Mucosa of gallbladder (tissue), 1 donor: ENCODE results near the gene TSC1. TPM values are rescaled to one million over a fixed set of nuclear protein-coding genes. Genes with fewer than 3 reads are reported as not detected.

Experiments used
- DNase-seq: peaks from one replicate; pipeline ENCODE4 v3.0.0-alpha.2; 2020; ENCODE audit warnings: low spot score
- total RNA-seq: library from RNA; stranded (reverse); gene quantifications from one replicate; pipeline ENCODE4 v1.2.1, GENCODE V29; 2021
- donor health status: DM: no; HTN: no; CAD: no.

TSC1 gene
- total RNA-seq, 1 donor from 2014 or later, result 54.0 TPM

- DNase-seq, result no peak
These were observed 6.9 kb downstream of the TSC1 start for GRCh38 chr9:132937463-132937901.

GRCh38 chr9:132935026-132935425 lies 9.4 kb downstream of the TSC1 start:
- no peak for DNase-seq

DNA sequence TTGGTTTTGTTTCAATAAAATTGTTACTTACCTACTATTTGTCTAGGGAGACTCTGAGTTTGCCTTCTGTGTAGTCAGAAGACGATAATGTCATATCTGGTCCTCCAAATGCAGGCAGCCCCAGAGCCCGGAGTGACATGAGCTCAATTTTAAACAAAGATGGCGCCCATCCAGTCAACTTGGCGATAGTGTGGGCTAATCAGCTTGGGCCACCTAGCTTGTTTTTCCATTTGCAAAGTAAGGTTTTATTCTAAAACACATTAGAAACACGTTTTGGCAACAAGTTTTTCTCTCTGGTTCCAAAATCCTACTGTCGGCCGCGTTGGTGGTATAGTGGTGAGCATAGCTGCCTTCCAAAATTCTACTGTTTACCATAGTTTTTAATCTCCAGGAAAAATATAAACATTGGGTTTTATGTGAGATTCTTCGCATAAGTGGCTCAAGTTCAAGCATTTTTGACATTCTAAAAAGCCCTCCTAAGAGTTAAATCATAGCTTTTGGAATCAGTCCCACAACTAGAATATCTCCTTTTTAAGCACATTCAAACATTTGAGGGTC lies 13.2 kb downstream of the TSC1 start:
- no peak for DNase-seq

- DNase-seq, result no peak
These were observed 16.7 kb downstream of the TSC1 start for GRCh38 chr9:132927704-132928103.

DNA sequence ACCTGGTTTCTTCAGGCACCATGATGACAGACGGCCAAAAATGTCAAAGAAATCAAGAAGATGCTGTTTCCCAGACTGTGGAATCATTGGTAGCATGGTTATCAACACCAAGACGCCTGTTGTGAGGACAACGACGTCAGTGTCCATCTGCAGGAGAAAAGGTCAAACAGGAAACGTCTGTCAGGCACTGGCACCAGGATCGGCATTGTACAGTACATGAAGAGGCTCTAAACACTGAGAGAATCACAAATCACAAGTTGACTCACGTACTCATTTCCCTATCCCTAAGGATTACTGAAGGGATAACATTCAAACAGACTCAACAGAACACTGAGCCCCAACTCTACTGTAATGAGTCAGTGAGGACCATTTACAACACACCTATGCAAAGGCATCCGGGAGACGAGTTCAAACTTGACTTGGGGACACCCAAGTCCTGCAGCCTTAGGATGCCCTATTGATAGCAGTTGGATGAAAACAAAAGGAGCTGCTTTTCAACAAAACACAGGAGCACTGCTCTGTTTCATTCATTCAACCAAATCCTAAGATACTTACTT lies 21.0 kb downstream of the TSC1 start:
- no peak for DNase-seq

GRCh38 chr9:132919614-132920268 lies 24.7 kb downstream of the TSC1 start:
- no peak for DNase-seq

- DNase-seq, result no peak
These were observed 29.5 kb downstream of the TSC1 start for GRCh38 chr9:132914924-132915323.

GRCh38 chr9:132912131-132912530 lies 32.3 kb downstream of the TSC1 start:
- no peak for DNase-seq

DNA sequence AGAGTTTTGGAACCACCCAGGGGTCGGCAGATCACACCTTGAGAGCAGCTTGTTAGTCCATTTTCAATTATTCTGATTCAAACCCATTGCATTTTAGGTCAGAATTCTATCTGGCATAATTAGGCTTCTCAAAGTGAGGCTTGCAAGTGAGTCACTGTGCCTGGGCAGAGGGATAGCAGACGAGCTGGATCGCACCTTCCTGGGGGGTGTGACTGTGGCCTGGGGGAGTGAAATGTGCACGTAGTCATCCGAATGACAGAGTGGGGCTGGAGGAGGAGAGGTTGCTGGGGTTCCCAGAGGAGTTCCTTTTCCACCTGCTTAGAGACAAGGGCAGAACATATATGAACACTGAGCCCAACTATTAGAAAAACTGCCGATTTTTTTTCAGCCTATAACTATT lies 34.0 kb downstream of the TSC1 start:
- DNase-seq, result no peak

DNA sequence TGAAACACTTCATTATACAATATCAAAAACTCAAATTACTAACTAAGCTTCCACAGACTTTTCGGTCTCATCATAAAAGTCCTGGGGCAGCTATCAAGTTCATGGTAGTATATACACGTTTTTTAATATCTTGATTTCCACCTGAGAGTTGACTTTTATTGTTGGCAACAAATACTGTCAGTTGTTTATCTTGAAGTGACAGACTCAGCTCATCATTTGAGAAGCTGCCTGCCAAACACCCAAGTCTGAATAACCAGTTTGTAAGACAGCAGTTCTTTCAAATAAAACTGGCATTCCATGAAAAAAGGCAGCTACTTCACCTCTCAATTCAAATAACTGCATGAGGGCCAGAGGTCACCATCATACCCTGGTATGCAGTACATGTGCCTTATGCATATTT lies 35.1 kb downstream of the TSC1 start:
- no peak for DNase-seq

GRCh38 chr9:132908635-132909034 lies 35.8 kb downstream of the TSC1 start:
- no peak for DNase-seq

DNA sequence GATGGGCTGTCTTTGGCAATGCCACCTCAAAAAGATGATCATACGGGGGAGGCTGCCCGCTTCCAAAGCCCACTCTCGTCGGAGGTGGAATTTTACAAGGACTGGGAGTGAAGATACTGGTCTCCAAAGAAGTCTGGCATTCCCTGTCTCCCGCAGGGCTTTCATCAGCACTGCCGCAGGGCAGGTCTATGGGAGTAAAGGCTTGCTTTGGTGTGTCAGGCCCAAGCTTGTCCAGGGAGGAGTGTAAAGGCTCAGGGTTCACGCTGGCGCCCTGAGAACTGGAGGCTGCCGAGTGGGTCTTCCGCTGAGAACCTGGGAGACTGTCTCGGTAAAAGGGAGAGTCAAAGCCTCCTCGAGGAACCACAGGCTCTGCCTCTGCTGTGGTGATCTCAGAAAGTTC lies 38.7 kb downstream of the TSC1 start:
- no peak for DNase-seq

DNA sequence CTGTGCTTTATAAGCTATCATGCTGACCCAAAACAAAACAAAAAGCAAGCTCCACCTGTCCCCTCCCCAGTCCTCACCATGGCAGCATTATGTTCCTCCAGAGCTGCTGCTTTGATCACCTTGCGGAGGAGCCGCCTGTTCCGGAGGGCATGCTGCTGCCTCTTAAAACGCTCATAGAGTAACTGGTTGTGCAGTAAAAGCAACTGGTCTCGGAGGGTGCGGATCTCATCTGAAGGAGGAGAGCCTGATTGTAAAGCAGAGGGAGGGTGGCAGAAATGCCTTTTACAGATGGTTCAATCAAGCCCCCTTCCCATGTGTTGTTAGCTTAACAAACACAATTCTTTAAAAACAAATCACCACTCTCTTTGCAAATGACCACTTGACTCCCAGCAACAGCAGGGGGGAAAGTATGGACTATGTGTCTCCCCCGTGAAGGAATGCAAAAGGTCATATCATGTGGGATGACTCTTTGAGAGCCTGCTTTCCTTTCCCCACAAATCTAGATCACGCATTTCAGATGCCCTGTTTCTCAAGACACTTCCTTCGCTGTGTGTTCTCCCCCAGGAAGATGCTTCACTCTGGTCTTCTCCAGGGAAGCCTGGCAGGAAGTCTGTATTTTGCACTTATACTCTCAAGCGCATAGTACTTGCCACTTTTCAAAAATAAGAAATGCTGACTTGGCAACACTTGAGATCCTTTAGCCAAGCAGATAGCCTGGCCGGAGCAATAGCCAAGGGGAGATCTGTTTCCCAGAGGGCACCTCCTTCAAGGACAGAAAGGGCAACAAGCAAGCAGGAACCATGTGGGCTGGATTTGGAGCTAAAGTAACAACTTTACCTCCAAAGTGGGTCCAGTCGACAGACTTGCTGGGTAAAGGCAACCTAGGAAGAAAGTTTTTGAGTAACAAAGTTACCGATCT lies 40.6 kb downstream of the TSC1 start:
- DNase-seq, result no peak

DNA sequence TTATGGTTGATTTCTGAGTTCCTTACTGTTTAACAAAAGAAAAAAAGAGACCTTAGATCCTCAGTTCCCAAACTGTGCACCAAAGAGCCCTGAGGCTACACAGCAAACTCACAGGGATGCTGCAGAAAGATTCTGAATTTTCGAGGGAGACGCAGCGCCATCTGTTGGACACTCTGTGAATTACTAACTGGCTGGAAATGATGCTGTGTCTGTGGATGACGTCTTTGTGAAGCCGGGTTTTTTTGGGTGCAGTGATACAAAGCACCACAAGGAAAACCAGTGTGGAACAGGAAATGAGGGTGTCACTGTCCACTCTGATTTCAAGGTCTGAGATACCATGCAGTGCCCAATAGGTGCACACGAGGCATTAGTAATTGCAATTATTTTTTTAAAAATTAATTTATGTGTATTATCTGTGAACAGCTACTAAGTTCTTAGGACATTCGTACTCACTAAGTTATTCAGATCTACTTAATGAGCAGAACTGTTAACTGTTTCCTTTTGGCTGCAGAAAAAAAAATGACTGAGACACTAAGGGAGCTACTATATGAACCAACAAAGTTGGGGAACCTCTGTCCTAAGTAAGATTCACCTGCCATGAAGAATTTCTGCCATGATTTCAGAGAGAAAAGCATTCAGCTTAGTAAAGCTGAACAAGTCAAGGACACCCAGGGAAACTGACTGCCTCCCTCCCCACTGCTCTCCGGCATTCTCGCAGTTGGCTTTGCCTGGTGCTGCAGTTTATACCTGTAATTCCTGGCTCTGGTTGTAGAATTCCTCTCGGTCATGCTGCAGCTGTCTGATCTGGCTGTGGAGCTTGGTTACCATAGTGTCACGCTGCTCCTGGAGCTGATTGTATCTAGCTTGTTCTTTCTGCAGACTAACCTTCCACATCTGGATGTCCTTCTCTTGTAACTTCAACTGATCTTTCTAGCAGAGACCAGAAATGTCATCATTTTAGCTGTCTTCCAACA lies 42.3 kb downstream of the TSC1 start:
- DNase-seq, result peak; percentile 74

DNA sequence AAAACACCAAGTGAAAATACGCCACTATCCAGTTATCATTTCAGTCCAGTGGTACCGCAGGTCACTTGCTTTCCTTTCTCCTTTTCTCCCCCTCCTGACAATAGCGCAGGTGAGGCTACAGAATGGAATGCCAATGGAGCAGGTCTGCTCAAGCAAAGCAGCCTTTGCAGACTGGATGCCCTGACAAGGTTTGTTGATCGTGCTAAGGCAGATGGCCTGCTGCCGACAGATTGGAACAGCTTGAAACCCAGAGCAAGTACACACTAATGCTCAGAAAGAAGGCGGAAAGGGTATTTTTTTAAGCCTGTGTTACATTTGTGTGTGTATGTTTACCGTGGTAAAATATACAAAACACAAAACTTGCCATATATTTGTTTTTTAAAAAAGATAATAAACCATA lies 46.4 kb downstream of the TSC1 start:
- no peak for DNase-seq

DNA sequence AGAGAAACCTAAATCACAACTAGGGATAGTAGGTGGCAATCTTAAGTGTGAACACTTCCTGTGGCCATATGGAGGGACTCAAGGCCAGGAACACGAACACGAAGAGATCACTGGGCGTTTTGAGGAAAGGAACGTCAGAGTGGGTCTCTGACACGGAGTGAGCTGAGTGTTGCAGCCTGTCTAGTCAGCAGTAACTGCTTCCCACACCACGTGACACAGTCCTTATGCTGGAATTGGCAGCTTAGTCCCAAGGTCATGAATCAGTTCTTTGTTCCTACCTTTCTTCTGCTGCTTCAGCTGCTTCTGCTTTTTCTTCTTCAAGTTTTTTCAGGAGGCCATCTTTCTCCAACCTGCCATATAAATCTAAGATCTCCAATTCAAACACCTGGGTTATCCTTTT lies 47.5 kb downstream of the TSC1 start:
- DNase-seq, result peak; percentile 11

GRCh38 chr9:132896264-132896663 lies 48.2 kb downstream of the TSC1 start:
- no peak for DNase-seq

DNA sequence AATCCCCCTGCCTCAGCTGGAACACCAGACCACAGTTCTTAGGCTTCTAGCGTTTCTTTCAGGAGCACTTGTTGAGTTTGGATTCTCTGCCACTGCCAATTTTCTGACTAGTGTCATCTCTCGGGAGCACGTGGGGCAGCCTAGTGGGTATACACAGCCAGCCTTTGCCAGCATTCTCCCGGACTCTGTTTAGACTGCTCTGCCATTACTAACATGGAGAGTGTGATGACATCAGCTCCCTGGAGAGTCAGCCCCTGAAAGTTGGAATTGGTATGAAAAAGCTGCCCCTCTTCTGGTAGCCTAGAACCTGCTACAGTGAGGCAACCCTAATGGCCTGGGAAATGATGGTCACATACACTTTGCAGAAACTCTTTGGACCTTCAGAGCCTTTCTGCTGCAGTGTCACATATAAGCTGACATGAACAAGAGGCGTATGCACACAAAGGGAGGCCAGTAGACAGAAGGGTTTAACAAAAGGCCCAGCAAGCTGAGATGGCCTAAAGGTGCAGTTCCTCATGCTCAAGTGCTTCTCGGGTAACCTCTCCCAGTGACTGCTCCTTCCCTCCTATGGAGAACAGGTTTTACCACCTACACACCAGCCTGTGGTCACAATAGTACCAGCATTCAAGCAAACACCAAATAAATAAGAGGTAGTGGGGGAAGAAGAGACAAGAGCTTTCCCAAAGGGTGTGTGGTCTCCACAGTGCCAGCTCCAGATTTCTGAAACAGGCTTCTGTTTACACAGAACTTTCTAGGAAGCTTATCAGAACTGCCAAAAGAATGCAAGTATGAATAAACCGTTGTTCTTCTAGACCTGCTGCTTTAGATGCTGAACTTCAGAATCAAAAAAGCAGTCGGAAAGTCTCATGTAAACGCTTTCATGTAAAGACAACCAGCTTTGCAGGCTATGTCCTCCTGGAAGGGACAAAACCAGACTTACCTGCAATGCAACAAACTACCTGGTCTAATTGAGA lies 49.3 kb downstream of the TSC1 start:
- no peak for DNase-seq

GRCh38 chr9:132894346-132894745 lies 50.1 kb downstream of the TSC1 start:
- DNase-seq, result peak; percentile 46

- DNase-seq, result no peak
These were observed 52.0 kb downstream of the TSC1 start for GRCh38 chr9:132892400-132892799.
